HTERT RPE-1 (cell line): ENCODE data around the gene CFB.

Experiments used
- in situ Hi-C: fragments of 300-500 bp; cut with MboI; formaldehyde crosslinking; loops from 4 replicates; pipeline ENCODE4 v1.14.3; 2020; ENCODE audit warnings: low sequenced_read_pairs

The CFB gene

GRCh38 chr6:31948306-31948705 is 2.4 kb downstream of the CFB start:
- in situ Hi-C loops, result no loop called here

- in situ Hi-C loops, result no loop called here
These were observed 3.0 kb downstream of the CFB start for GRCh38 chr6:31948753-31949413.

GRCh38 chr6:31949926-31950548 is 4.1 kb downstream of the CFB start:
- in situ Hi-C loops, result no loop called here

- in situ Hi-C loops, result no loop called here
These were observed 6.4 kb downstream of the CFB start for GRCh38 chr6:31952140-31952805.

GRCh38 chr6:31952890-31953289 is 7.0 kb downstream of the CFB start:
- in situ Hi-C loops, result no loop called here

- in situ Hi-C loops, result no loop called here
These were observed 8.6 kb downstream of the CFB start for GRCh38 chr6:31954511-31954910.

GRCh38 chr6:31956796-31957195 is 10.9 kb downstream of the CFB start:
- in situ Hi-C loops, result no loop called here

- in situ Hi-C loops, result no loop called here
These were observed 12.5 kb downstream of the CFB start for GRCh38 chr6:31958412-31958740.

GRCh38 chr6:31958741-31959739 is 13.1 kb downstream of the CFB start, which contains the start of the genes NELFE and SKIC2:
Gene NELFE (minus strand): TSS chr6:31958971. CDS start chr6:31958446, 525 bp downstream.
Gene SKIC2 (plus strand): TSS chr6:31959175. CDS start chr6:31959193, 18 bp downstream.
- in situ Hi-C loops, result no loop called here

- in situ Hi-C loops, result no loop called here
These were observed 15.7 kb downstream of the CFB start for GRCh38 chr6:31961616-31962015.

- in situ Hi-C loops, result no loop called here
These were observed 18.0 kb downstream of the CFB start for GRCh38 chr6:31963921-31964320.

GRCh38 chr6:31965700-31966099 is 19.8 kb downstream of the CFB start:
- in situ Hi-C loops, result no loop called here

GRCh38 chr6:31966506-31966905 is 20.6 kb downstream of the CFB start:
- in situ Hi-C loops, result no loop called here

- in situ Hi-C loops, result no loop called here
These were observed 21.4 kb downstream of the CFB start for GRCh38 chr6:31966997-31967925.

GRCh38 chr6:31967926-31968320 is 22.0 kb downstream of the CFB start:
- in situ Hi-C loops, result no loop called here

GRCh38 chr6:31968326-31968725 is 22.4 kb downstream of the CFB start:
- in situ Hi-C loops, result no loop called here

GRCh38 chr6:31968791-31969711 is 23.2 kb downstream of the CFB start:
- in situ Hi-C loops, result no loop called here

GRCh38 chr6:31969712-31970603 is 24.1 kb downstream of the CFB start:
- in situ Hi-C loops, result no loop called here
